Panc1 (cell line): ENCODE results near the gene ALPK1.

Source experiments
- POLR2AphosphoS5 ChIP-seq: IDR thresholded peaks from 2 replicates; pipeline ENCODE4 v1.6.1; 2012; ENCODE audit warnings: mild to moderate bottlenecking, low read depth, low read length, moderate library complexity
- SIN3A ChIP-seq: IDR thresholded peaks from 2 replicates; pipeline ENCODE4 v1.6.1; 2012; ENCODE audit warnings: low read depth, mild to moderate bottlenecking, low read length, moderate library complexity, borderline replicate concordance; ENCODE audit not compliant: insufficient read depth
- TCF7L2 ChIP-seq: IDR thresholded peaks from 2 replicates; pipeline ENCODE4 v1.6.1; 2011; ENCODE audit warnings: mild to moderate bottlenecking, low read depth, low read length, inconsistent platforms
- TF ChIP-seq, protein P1 (sequence below): fragments of 450-650 bp; IDR thresholded peaks from 2 replicates; pipeline ENCODE4 v1.5.1; 2017; ENCODE audit warnings: mild to moderate bottlenecking
- TF ChIP-seq, protein P2 (sequence below), 2 experiments: IDR thresholded peaks; 2 replicates each; pipeline ENCODE4 v1.6.1; 2011 to 2012; ENCODE audit warnings: low read depth in 2 of 2, control low read depth in 1 of 2, low read length in 1 of 2, mild to moderate bottlenecking in 1 of 2, moderate library complexity in 1 of 2; ENCODE audit not compliant: insufficient read depth in 1 of 2

DNA sequence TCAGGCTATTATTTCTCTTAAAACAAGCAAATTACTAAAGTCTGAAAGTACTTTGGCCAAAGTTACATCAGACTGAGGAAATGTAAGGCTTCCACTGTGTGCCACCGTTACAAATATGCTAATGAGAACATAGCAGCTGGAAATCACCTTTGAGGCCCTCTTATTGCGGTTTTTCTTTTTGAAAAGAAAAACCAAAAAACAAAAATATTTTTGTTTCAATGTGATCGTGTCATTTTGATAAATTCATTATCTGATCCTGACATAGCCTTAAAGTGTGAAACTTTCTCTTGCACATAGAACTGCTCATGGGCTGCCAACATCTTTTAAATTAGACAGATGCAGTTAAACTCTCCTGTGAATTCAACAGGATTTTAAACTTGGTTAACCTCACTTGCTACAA, 8.7 kb upstream of the ALPK1 start:
- TF ChIP-seq, protein P1, sequence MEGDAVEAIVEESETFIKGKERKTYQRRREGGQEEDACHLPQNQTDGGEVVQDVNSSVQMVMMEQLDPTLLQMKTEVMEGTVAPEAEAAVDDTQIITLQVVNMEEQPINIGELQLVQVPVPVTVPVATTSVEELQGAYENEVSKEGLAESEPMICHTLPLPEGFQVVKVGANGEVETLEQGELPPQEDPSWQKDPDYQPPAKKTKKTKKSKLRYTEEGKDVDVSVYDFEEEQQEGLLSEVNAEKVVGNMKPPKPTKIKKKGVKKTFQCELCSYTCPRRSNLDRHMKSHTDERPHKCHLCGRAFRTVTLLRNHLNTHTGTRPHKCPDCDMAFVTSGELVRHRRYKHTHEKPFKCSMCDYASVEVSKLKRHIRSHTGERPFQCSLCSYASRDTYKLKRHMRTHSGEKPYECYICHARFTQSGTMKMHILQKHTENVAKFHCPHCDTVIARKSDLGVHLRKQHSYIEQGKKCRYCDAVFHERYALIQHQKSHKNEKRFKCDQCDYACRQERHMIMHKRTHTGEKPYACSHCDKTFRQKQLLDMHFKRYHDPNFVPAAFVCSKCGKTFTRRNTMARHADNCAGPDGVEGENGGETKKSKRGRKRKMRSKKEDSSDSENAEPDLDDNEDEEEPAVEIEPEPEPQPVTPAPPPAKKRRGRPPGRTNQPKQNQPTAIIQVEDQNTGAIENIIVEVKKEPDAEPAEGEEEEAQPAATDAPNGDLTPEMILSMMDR = no peak
- no peak for TF ChIP-seq POLR2AphosphoS5
- TF ChIP-seq, protein P2, sequence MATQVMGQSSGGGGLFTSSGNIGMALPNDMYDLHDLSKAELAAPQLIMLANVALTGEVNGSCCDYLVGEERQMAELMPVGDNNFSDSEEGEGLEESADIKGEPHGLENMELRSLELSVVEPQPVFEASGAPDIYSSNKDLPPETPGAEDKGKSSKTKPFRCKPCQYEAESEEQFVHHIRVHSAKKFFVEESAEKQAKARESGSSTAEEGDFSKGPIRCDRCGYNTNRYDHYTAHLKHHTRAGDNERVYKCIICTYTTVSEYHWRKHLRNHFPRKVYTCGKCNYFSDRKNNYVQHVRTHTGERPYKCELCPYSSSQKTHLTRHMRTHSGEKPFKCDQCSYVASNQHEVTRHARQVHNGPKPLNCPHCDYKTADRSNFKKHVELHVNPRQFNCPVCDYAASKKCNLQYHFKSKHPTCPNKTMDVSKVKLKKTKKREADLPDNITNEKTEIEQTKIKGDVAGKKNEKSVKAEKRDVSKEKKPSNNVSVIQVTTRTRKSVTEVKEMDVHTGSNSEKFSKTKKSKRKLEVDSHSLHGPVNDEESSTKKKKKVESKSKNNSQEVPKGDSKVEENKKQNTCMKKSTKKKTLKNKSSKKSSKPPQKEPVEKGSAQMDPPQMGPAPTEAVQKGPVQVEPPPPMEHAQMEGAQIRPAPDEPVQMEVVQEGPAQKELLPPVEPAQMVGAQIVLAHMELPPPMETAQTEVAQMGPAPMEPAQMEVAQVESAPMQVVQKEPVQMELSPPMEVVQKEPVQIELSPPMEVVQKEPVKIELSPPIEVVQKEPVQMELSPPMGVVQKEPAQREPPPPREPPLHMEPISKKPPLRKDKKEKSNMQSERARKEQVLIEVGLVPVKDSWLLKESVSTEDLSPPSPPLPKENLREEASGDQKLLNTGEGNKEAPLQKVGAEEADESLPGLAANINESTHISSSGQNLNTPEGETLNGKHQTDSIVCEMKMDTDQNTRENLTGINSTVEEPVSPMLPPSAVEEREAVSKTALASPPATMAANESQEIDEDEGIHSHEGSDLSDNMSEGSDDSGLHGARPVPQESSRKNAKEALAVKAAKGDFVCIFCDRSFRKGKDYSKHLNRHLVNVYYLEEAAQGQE (IDR thresholded peaks at IDR 0.05; ENCODE audit: insufficient read depth in 1 of 2, low read depth in 2 of 2, low read length in 1 of 2) = no peak
- TF ChIP-seq TCF7L2 = no peak
- TF ChIP-seq SIN3A = no peak
